VCaP (cell line): ENCODE results near the gene POU2AF3.
"Not testable (repeated sequence)": the region's sequence is repeated elsewhere in the genome, so short reads cannot be mapped to it uniquely, and the experiment has no call there.

Experiments
- H3K27ac ChIP-seq: fragments of 450-650 bp; 2 replicates; pipeline ENCODE4 v1.5.1; 2017
- TF ChIP-seq, protein P1 (sequence below): fragments of 450-650 bp; conservative IDR thresholded peaks from 2 replicates; pipeline ENCODE4 v1.5.1; 2017; ENCODE audit warnings: mild to moderate bottlenecking, moderate library complexity

Gene POU2AF3

DNA sequence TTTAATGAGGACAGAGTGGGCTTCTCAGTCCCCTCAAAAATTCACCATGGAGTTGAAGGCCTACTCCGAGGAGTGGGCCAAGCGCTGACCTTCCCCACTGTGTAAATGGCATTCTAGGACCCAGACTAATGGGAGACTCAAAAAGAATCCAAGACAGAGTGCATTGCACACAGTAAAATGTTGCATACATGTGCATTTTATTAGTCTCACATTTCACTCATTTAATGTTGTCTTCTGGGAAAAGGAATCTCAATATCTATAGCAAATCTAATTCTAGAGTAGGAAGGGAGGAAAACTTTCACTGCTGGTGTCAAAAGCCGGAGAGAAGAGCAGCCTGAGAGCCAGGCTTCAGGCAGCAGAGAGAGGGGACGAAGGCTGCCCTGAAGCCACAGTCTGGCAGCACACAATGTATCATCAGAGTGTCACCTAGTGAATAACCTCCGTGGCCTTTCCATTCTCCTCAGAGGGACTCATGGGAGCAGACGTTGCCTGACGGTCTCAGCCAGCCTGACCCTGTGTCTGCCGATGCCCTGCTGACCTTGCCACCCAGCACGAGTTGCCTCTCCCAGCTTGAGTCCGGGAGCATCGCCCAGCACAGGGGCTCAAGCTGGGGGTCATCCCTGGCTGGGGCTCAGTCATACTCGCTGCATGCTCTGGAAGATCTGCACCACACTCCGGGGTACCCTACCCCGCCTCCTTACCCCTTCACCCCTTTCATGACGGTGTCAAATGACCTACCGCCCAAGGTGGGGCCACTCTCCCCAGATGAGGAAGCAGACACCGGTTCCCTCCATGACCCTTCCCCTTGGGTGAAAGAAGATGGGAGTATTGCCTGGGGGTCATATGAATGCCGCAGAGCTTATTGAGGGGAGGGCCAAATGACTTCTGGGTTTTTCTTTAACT is 12.9 kb upstream of the POU2AF3 start:
- TF ChIP-seq, protein P1, sequence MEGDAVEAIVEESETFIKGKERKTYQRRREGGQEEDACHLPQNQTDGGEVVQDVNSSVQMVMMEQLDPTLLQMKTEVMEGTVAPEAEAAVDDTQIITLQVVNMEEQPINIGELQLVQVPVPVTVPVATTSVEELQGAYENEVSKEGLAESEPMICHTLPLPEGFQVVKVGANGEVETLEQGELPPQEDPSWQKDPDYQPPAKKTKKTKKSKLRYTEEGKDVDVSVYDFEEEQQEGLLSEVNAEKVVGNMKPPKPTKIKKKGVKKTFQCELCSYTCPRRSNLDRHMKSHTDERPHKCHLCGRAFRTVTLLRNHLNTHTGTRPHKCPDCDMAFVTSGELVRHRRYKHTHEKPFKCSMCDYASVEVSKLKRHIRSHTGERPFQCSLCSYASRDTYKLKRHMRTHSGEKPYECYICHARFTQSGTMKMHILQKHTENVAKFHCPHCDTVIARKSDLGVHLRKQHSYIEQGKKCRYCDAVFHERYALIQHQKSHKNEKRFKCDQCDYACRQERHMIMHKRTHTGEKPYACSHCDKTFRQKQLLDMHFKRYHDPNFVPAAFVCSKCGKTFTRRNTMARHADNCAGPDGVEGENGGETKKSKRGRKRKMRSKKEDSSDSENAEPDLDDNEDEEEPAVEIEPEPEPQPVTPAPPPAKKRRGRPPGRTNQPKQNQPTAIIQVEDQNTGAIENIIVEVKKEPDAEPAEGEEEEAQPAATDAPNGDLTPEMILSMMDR = no peak
- H3K27ac ChIP-seq = peak overlapping the region; percentile 82

DNA sequence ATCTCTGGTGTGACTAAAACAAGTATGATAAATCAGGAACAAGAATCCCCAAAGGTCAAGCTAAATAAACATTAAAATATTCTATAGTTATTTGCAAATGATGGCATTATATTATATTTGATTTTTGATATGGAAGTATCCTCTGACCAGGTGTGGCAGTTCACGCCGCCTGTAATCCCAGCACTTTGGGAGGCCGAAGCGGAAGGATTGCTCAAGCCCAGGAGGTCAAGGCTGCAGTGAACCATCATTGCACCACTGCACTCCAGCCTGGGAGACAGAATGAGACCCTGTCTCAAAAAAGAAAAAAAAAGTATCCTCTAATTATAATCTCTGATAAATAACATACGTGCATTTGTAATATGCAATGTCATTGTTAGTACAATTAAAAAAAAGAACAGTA is 6.6 kb upstream of the POU2AF3 start:
- peak overlapping the region; percentile 14; the same call in 1 of the 2 replicates for H3K27ac ChIP-seq
- TF ChIP-seq, protein P1 = no peak

DNA sequence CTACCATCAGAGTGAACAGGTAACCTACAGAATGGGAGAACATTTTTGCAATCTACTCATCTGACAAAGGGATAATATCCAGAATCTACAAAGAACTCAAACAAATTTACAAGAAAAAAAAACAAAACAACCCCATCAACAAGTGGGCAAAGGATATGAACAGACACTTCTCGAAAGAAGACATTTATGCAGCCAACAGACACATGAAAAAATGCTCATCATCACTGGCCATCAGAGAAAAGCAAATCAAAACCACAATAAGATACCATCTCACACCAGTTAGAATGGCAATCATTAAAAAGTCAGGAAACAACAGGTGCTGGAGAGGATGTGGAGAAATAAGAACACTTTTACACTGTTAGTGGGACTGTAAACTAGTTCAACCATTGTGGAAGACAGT is 5.9 kb upstream of the POU2AF3 start:
- not testable (repeated sequence) for H3K27ac ChIP-seq

DNA sequence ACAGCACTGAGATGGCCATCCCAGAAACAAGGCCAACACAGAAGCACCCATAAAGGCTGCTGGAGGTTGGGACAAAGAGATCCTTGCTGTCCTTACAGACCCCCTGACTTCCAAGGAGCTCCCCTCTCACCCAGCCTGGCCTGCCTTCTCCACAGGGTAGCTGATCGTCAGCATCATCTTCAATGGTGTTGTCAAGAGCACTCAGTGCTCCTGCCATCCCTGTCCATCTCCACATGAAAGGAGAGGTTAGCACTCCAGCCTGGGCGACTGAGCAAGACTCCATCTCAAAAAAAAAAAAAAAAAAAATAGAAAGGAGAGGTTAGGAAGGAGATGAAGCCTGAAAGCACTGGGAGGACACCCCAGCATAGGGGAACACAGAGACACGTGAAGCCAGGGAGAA is 2.1 kb upstream of the POU2AF3 start:
- no peak overlapping the region for H3K27ac ChIP-seq
- TF ChIP-seq, protein P1 = no peak

DNA sequence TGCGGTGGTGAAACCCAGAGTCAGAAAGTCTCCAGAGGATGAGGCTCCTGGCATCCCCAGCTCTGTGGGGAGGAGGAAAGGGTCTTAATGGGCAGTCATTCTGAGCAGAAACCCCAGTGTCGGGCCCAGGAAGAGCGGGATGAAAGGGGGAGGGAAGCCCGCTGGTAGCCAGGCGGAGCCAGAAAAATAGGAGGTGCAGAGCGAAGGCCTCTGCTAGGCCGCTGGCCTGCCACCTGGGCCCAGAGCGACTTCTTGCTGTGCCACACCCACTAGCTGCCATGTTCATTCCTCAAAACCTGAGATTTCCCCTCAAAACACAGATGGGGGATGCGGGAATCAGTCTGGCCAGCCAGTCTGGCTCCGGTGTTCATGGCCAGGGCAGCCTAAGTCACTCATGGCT is 650 bp upstream of the POU2AF3 start:
- peak overlapping the region; percentile 6; the same call in 1 of the 2 replicates for H3K27ac ChIP-seq
- TF ChIP-seq, protein P1 = no peak

DNA sequence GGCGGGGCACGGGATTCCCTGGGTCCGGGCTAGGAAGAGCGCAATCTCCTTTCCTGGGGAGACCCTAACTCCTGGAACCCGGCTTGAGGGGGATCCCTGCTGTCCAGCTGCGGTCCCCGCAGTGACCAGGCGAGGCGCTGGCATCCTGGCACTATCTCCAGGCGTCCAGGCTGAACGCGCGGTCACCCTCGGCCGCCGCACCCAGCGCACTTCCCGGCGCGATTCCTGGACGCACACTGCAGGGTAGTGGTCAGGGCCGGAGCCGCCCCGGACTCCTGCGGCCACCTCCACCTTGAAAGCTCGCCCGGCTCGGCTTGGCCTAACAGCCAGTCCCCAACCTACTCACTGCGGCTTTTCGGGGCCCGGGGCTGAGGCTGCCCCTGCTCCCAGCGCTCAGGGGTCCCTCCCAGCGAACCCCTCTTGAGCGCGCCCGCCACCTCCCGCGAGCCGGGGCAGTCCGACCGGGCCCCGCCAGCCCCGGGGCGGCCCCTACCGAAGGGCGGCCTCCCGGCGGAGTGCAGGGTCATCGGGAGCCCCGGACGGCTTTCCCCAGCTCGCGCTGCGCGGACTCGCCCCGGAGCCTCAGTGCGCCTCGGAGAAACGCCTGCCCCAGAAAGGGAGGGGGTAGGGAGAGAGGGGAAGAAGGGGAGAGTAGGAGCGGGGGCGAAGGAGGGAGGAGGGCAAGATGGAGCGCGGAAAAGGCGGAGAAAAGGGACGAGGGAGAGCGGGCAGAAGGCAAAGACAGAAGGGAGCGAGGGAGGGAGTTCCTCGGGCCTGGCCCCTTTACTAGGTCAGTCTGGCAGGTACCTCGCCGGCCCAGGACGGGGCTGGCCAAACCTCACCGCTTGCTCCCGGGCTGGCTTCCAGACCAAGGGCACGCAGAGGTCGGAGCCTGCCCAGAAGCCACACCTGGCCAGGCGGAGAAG is 1.0 kb downstream of the POU2AF3 start:
- H3K27ac ChIP-seq = peak overlapping the region; percentile 95
- TF ChIP-seq, protein P1 = no peak

DNA sequence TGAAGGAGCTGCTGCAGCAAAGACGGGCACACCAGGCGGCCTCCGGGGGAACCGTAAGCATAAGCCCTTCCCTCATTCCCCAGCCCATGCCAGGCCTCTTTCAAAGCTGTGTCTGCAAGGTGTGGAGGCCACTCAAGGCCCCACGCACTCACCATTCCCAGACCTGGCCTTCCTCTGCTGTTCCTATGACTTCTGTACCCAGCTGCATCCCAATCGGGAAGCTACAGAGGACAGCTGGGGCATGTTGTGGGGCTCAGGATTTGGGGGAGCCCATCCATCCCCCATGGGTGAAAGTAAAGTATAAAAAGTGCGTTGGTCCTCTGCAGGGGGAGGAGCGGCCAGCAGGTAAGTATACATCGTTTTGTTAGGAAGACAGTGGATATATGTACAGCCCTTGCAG is 2.2 kb downstream of the POU2AF3 start:
- H3K27ac ChIP-seq = peak overlapping the region; percentile 95

More for the DNA sequence above, 2.2 kb downstream of the POU2AF3 start:
- TF ChIP-seq, protein P1 = no peak
